Neural progenitor cell (in vitro differentiated cells): ENCODE measurements around the gene PHLDB2.

ENCODE experiments used
- EZH2 ChIP-seq: fragments of 200-600 bp; sonication (generic); IDR thresholded peaks from 2 replicates; pipeline ENCODE4 v1.6.1; 2017; ENCODE audit warnings: antibody characterized with exemption, mild to moderate bottlenecking, moderate library complexity
- EZH2phosphoT487 ChIP-seq: fragments of 200-600 bp; sonication (generic); IDR thresholded peaks from 2 replicates; pipeline ENCODE4 v1.6.1; 2017; ENCODE audit warnings: antibody characterized with exemption
- TF ChIP-seq, protein P1 (sequence below): fragments of 200-600 bp; sonication (generic); IDR thresholded peaks from 2 replicates; pipeline ENCODE4 v1.5.1; 2017; ENCODE audit warnings: antibody characterized with exemption, mild to moderate bottlenecking

- TF ChIP-seq, protein P1, sequence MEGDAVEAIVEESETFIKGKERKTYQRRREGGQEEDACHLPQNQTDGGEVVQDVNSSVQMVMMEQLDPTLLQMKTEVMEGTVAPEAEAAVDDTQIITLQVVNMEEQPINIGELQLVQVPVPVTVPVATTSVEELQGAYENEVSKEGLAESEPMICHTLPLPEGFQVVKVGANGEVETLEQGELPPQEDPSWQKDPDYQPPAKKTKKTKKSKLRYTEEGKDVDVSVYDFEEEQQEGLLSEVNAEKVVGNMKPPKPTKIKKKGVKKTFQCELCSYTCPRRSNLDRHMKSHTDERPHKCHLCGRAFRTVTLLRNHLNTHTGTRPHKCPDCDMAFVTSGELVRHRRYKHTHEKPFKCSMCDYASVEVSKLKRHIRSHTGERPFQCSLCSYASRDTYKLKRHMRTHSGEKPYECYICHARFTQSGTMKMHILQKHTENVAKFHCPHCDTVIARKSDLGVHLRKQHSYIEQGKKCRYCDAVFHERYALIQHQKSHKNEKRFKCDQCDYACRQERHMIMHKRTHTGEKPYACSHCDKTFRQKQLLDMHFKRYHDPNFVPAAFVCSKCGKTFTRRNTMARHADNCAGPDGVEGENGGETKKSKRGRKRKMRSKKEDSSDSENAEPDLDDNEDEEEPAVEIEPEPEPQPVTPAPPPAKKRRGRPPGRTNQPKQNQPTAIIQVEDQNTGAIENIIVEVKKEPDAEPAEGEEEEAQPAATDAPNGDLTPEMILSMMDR, result no peak
- TF ChIP-seq EZH2phosphoT487 (no peak), EZH2 (no peak)
Measured at GRCh38 chr3:111882799-111883198, 23.7 kb downstream of the PHLDB2 start.
